ENCODE results near the gene FAM107B.
A peak's percentile ranks its signal among the peaks of the same experiment; 100 is the strongest.

FAM107B gene

DNA sequence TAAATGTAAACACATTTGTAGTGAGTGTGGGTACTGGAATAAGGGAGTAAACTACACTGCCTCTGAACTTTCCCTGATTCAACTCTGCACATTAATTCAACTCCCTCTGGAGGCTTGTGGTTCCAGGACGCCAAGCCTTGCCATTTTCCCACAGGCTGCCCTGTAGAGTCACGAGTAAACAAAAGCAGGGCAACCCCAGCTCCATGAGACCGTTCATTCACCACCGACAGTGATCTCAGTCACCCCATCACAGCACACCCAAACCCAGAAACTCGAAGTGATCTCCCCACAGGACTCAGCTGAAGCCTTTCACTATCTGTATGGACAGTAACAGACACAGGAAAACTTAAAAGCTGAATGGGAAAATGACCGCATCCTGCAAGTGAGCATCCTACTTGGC, 225.2 kb downstream of the FAM107B start:
- DNase-seq, result no peak

DNA sequence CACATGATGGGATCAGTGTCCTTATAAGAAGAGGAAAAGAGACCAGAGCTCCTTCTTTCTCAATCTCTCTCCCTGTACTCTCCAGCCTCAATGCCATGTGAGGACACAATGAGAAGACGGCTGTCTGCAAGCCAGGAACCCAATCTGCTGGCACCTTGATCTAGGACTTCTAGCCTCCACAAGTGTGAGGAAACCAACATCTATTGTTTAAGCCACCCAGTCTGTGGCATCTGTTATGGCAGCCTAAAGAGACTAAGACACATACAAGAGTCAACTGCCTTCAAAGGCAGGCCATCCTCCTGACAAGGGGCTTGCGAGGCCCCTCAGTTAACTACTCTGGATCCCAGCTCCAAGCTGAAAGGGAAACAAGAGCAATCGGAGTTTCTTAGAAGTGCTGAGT, 225.7 kb downstream of the FAM107B start:
- DNase-seq, result no peak

DNA sequence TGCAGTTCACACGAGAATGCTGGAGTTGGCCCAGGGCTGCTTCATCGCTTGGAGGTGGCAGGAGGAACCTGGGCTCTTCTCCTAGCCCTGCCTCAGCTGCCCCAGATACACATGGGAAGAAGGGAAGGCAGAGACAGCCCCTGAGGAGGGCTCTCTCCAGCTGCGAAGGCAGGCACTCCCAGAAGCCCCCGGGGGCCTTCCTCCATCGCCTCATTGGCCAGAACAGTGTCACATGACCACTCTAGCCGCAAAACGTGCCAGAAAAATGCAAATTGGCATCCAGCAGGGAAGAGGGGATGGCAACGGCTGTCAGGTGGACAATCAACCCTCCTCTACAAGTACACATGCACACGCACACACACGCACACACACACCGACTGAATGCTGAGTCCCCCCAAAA, 226.2 kb downstream of the FAM107B start:
- no peak for DNase-seq

DNA sequence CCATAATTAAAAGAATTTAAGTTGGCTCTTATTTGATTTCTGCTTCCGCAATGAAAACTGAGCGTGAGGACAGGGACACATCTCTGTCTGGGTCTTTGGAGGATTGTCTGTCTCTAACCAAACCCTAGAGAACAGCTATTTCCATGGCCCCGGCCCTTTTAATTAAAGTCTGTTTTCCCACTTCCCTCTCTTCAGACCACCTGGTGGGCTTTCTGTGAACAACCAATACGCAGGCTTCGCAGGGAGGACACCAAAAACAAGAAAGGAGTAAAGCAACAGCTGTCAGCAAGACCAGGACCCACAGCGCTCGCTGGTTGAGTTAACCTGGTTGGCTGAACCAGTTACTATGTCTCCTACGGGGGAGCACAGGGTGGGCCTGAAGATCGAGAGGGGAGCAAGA, 226.9 kb downstream of the FAM107B start:
- no peak for DNase-seq

DNA sequence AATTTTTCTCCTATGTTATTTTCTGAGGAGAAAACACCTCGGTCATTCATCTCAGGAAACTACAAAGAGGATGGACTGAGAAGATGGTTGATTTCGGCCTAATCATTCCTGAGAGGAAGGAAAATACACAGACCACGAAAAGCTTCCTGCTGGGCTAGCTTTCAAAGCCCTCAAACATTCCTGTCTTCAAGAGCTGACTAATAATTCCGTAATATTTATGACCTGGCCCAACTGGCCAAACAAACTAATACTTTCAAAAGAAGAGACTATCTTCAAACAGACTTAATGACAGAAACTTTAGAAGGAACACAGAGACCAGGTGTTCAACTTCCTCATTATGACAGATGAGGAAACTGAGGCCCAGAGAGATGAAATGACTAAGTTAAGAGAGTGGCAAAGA, 228.9 kb downstream of the FAM107B start:
- peak; percentile 39 for DNase-seq

DNA sequence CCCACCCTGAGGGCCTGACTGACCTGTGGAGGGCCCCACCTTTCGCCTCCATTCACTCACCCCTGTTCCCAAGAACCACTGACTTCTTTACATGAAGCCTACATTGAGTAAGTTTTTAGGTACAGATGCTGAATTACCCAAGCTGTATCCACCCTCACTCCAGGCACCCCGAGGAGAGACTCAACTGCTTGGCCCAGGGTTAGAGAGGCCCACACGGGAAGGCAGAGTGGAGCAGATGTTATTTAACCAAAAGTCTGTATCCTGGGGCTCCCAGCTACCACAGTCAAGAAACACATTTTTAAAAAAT, 230.8 kb downstream of the FAM107B start:
- DNase-seq, result no peak

DNA sequence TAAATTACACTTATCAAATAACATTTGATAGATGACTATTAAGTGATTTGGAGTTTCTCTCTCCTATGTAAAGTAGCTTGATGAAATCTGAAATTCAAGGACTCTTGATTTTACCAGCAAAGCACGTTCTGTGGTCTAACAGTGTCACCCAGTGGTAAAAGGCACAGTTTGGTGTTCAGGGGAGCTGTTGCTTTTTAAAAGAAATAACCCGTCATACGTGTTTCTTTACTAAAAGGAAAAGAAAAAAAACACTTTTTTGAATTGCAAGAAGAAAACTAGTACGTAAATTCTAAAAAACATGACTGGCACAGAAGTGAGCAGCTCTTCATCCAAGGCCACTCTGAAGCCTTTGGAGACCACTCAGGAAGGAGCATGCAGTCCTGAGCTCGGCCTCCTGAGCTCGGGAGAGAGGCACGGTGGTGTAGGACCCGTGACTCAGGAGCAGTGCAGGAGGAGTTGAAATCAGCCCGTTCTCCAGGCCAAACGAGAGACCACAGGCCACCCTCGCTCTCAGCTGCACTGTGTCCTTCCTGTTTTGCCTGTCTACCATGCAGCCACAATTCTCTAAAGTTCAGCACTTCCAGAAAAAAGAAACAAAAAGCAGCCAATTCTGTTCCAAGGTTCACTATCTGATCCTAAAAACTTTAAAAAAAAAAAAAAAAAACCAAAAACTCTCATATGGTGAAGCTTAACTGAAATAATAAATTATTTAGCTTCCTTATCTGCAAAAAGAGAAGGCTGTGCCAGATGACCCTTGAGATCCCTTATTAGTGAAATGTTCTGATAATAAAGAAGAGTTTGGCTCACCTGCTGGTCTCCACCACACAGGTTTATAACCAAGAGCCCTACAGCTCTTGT, 231.4 kb downstream of the FAM107B start:
- DNase-seq, result no peak

DNA sequence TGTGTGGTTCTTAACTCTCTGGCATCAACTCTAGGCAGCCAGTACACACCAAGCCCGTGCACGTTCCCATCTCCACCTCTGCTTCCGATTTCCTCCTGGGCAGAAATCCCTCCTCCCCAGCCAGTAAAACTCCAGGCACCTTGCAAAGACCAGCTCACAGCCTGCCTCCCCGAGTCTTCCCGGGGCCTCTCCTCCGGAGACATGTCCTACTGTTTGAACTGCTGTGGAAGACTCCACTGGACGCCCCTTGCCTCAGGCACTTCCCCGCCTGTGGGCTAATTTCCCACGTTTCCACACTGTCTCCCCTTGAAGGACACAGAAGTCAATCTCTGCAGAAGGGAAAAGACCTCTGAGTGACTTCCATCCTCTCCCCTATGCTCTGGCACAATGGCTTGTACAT, 233.3 kb downstream of the FAM107B start:
- no peak for DNase-seq

DNA sequence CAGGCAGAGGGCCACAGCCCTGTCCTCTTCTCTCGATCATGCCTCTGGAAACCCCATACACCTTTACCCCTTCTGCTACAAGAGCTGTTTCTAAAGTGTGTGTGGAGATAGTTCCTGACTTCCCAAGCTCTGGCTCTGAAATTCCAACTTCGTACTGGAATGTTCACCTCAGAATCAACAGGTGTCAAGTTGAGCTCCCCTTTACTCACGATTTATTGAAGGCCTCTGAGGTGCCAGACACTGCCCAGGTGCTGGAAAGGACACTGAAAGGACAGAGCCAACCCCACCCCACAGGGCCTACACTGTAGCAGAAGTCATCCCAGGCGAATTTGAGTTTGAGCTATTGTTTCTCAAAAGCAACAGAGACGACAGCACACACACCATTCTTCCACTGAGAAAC, 234.1 kb downstream of the FAM107B start:
- no peak for DNase-seq

DNA sequence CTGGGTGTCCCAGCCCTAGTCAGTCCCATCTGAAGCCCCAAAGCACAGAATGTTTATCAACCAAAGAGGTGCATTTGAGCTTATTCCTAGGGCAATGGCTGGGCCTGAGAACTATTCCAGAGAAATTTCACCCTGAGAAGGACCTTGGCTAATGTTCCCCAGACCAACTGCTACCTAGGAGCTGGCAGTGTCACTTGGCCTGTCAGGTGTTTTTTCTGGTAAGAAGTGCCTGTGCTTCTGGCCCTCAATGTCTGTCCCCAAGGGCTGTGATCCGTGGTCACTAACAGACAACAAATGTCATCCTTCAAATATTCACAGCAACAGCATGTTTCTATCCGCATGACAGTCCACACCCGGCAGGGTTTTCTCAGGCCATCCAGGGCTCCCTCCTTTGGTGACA, 234.6 kb downstream of the FAM107B start:
- DNase-seq, result no peak

DNA sequence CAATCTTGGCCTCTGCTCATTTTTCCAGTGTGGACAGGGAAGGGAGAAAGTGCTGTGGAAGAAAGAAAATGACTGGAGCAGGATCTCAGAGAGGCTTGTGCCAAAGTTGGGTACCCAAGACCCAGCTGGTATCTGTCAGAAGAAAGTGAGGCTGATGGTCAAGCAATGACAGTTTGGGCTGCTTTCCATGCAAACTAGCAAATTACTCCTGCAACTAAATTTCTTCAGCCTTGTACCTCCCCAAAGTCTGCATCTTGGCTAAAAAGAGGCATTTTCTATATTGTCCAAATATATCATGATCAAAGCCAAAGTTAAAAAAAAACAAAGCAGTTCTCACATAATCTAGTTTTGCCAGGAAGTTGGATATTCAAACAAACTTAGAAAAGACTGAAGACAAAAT, 235.5 kb downstream of the FAM107B start:
- DNase-seq, result no peak

DNA sequence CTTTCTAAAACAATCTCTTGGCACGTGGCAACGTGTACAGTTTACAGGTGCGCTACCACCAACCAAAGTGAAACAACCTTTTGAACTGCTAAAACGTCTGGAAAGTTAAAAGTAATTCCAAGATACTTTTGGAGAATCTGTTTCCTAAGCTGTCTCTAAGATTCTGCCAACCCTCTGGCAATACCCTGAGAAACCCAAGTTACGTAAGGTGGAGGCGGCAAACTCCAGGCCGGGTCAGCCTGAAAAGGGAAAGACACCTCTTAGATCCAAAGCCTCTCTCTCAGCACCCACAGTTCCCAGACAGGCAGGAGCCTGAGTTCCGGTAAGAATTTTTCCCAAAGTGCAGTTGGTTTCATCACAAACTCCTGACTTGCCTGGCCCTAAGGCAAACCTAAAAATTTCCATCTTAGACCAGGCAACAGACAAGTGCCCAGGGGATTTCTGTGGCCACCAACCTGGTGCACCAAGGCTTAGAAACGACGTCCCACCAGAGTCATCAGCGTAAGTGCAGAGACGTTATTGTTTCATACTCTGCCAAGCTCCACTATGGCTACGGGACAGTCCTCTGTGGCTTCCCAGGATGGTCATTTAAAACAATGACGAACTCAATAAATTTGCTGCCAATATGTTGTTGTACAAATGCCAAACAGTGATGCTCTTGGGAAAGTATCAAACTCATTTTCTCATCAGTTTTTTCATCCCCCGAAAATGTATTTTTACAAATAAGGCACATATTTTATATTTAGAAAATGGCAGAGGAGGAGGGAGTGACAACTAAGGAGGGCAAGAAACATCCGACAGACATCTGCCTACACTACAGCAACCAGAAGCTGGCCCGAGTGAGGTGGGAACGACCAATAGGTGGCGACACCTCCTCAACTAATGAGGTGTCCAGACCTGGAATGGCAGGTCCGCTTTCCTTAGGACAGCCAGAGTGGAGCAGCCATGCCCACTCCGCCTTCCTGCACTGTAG, 238.2 kb downstream of the FAM107B start:
- DNase-seq, result peak; percentile 17

DNA sequence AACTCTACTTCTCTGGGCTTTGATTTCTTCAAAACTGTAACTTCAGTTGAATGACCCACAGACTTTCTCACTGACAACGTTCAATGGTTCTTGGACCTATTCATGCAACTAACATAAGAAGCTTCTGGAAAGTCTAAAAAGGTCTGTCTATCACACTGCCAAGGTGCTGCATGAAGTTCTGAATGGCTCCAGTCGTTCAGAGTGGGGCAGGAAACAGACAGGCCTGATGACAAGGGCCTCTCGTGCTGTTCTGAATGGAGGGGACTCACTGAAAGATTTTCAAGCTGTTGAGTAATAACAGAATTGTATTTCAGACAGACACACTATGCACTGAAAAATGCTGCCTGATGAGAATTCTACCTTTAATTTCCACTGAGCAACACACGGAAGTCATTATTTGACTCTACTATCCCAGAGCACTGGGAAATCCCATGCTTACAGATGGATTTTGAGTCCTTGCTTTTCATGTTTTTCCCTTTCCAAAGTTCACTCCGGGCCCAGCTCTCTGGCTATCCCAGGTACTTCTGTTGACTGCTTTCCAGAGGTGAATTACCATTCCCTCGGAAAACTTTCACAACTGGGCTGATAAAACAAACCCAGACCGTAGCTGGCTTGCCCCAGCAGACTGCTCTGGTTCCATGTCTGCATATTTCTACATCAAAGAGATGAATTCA, 239.1 kb downstream of the FAM107B start:
- DNase-seq, result no peak

DNA sequence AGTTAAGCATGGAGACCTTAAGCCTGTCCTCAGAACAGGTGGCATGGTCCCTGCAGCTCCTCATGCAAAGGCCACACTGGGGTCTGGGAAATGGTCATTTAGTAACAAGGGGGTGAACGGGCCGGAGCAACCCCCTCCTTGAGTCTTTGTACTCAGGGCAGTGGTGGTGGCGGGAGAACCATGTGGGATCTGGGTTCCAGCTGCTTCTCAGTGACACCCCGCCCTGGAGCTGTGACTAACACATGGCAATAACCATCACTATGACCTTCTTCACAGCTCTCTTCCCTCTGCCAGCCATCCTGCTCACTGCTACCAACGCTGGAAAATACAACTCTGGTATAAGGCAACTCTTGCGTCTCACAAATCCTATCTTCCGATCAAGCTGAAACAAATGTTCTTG, 240.5 kb downstream of the FAM107B start:
- DNase-seq, result no peak

DNA sequence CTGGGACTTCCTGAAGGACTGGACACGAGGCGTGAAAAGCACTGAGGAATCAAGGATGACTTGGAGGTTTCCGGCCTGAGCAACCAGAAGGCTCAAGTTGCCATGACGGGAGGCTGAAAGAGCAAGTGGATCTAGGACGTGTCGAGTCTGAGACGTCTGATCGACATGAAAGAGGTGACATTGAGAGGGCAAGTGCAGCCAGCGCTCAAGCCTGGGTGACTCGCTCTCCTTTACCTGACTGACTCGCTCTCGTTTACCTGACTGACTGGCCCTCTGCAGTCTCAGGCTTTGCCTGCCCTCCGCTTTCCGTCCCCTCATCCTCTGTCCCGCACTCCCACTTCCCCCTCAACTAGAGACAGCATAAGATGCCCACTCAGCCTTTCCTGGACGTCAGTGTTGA, 241.4 kb downstream of the FAM107B start:
- DNase-seq, result no peak

DNA sequence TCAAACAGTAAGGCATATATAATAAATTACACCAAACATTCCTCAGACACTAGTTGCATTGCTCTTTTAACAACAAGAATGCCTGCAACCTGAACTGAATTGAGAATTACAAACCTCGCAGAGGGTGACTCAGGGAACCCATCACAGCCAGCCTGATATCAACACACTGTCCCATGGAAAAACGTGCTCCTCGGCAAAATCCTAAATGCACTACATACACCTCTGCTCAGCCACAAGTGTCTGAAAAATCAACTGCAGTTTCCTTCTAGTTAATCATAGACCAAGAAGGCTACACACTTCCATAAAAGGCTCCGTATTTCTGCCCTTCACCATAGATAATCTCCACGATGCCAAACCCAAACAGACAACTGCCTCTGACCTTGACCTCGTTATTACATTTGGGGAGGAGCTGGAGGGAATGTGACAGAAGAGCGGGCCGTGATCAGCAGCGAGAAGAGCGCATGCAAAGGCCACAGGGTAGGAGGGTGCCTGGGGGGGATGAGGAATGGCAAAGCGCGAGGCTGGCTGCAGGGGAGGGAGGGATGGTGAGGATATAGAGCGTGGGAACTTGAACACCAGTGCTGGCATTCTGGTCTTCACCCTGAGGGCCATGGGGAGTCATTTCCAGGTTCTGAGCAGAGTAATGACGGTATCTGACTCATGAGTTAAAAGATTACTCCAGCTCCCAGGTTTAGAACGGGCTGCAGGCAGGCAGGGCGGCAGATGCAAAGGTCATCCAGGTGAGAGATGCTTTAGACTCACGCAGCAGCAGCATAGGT, 242.0 kb downstream of the FAM107B start:
- peak; percentile 72 for DNase-seq

DNA sequence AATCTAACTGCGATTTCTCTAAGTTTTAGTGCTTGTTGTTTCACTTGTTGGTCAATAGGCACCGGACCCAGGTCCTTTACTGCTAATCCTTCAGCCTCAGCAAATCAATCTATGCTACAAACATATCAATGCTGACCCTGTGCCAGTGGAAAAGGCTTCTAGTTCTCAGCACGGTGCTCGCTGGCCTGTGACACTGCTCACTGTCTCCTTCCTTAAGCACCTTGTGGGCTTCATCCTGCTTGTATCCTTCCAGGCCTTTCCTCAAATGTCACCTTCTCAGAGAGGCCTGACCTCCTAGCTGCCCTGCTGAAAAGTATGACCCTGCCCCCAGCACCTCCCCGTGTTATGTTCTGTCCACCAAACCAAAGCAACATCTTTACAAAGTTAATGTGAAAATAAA, 242.7 kb downstream of the FAM107B start:
- DNase-seq, result no peak

DNA sequence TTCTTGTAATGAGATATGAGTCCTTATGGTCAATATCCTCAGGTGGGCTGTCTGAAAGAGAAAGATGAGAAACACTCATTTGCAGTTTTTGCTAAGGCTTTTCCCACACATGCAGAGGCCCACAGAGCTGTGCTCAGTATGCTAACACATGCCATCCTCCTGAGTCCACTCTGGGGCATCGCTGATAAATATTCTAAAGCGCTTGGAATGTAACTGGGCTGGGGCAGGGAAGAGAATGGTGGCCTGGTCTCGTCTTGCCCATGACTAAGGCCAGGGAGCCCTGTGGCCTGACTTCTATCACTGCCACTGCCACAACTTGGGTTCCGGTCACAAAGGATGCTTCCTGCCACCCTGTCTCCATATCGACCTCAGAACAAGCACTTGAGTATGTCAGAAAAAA, 244.2 kb downstream of the FAM107B start:
- no peak for DNase-seq

DNA sequence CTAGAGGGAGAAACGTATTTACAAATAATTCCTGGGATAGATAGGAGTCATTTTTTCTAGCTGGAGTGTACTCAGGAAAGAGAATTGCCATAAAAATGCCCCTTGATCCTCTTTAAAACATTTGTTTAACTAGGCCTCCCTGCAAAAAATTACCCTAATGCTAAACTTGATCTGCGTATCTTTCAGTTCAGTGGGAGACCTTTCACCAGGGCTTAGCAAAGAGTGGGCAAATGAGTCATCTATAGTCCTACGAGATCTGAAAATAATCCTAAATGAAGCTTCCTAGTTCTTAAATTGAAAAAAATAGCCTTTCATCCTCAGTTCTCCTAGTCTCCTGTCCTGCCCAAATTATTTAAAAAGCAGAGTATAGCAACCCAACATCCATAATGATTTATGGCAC, 245.3 kb downstream of the FAM107B start:
- no peak for DNase-seq

DNA sequence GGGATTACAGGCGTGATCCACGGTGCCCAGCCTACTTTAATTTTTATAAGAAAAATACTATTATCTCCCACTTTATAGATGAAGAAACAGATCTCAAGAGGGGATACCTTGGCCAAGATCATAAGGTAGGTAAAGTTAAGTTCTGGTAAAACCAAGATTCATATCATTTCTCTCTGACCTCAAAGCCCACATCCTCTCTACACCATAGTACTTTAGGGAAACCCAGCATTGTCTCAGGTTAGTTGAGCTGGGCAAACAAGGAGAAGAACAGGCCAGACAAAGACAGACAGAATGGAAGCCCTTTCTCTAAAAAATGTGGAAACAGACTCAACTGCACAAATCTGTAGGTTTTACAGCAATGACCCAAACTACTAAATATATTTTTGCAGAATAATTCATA, 246.2 kb downstream of the FAM107B start:
- no peak for DNase-seq

DNA sequence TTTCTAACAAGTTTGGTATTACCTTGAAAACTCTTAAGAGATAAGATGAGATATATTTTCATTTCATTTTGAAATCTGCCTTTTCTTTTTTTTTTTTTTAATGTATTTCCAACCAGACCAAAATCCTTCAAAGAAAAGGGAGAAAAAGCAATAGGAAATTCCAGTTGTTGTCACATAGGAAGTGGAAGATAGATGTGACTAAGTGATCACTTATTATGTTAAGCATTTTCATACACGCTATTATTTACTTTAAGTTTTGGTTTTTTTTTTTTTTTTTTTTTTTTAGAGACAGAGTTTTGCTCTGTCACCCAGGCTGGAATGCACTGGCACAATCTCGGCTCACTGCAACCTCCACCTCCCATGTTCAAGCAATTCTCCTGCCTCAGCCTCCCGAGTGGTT, 246.8 kb downstream of the FAM107B start:
- no peak for DNase-seq

DNA sequence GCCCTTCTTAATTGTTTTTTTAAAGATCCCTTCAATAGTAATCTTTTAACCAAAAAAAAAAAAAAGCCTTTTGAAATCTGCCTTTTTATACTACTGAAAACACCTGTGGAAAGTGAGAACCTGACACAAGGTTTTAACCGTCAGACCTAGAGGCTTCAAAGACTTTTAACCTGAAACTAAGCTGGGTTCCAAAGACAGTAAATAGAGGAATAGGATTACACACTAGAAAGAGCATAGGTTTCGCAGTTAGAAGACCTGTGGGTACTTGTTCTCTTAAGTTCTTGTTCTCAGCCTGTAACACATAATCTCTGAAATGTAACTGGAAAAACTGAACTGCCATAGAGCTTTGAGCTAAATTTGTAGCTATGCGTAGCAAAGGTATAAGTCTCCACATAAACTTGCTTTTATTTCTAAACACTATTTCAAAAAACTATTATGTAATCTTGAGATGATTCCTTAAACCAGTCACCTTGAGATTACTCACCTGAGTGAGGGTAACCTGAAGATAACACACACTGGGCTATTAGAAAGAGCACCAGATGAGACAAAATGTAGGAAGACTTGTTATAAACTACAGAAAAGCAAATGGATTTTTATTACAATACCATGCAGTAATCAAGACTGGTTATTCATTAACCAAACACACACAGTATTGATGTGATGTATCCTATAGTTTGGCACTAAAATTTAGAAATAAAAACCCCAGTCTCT, 247.4 kb downstream of the FAM107B start:
- no peak for DNase-seq

Measured in NCI-H226 (cell line).